GM12875 (cell line): Measurements from ENCODE around the gene PLS3.
A peak's percentile ranks its signal among the peaks of the same experiment; 100 is the strongest.

ENCODE experiments used
- H3K4me3 ChIP-seq: one replicate; pipeline ENCODE4 v1.5.1; 2011; ENCODE audit warnings: low read depth, low read length, control low read depth
- TF ChIP-seq, protein P1 (sequence below): IDR thresholded peaks from 2 replicates; pipeline ENCODE4 v1.5.1; 2011; ENCODE audit warnings: low read depth, mild to moderate bottlenecking, control low read depth, inconsistent platforms, low read length, moderate library complexity, borderline replicate concordance; ENCODE audit not compliant: insufficient read depth

The PLS3 gene, protein sequence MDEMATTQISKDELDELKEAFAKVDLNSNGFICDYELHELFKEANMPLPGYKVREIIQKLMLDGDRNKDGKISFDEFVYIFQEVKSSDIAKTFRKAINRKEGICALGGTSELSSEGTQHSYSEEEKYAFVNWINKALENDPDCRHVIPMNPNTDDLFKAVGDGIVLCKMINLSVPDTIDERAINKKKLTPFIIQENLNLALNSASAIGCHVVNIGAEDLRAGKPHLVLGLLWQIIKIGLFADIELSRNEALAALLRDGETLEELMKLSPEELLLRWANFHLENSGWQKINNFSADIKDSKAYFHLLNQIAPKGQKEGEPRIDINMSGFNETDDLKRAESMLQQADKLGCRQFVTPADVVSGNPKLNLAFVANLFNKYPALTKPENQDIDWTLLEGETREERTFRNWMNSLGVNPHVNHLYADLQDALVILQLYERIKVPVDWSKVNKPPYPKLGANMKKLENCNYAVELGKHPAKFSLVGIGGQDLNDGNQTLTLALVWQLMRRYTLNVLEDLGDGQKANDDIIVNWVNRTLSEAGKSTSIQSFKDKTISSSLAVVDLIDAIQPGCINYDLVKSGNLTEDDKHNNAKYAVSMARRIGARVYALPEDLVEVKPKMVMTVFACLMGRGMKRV

DNA sequence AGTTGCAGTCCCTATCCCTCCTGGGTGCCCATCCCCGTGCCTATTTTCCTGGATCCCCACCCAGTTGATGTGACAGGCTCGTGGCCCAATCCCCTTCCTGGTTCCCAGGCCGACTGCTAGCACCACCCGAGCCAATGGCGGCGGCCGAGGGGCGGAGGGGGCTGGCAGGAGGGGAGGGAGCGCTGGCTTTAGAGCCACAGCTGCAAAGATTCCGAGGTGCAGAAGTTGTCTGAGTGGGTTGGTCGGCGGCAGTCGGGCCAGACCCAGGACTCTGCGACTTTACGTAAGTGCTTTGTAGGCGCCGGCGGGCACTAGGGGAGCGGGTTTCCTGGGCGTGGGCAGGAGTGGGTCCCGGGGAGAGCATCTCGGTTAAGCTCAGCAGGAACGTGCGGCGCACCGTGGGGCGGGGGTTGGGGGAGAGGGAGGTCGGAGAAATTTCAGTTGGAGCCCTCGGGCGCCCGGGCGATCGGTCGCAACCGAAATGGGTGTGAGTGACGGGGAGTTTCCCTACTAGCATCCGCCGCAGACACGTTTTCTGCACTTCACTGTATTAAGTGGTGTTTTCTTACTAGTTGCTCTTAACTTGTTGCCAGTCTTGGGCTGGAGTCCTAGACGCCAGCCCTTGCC, at the start of gene PLS3:
Gene PLS3, plus strand, starts transcription at position 197 of the 627 bp plus-strand sequence. CDS start 49,077 bp downstream, outside the sequence.
- peak within 1 kb of the TSS; percentile 76 for H3K4me3 ChIP-seq
- TF ChIP-seq, protein P1, sequence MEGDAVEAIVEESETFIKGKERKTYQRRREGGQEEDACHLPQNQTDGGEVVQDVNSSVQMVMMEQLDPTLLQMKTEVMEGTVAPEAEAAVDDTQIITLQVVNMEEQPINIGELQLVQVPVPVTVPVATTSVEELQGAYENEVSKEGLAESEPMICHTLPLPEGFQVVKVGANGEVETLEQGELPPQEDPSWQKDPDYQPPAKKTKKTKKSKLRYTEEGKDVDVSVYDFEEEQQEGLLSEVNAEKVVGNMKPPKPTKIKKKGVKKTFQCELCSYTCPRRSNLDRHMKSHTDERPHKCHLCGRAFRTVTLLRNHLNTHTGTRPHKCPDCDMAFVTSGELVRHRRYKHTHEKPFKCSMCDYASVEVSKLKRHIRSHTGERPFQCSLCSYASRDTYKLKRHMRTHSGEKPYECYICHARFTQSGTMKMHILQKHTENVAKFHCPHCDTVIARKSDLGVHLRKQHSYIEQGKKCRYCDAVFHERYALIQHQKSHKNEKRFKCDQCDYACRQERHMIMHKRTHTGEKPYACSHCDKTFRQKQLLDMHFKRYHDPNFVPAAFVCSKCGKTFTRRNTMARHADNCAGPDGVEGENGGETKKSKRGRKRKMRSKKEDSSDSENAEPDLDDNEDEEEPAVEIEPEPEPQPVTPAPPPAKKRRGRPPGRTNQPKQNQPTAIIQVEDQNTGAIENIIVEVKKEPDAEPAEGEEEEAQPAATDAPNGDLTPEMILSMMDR, result no peak

DNA sequence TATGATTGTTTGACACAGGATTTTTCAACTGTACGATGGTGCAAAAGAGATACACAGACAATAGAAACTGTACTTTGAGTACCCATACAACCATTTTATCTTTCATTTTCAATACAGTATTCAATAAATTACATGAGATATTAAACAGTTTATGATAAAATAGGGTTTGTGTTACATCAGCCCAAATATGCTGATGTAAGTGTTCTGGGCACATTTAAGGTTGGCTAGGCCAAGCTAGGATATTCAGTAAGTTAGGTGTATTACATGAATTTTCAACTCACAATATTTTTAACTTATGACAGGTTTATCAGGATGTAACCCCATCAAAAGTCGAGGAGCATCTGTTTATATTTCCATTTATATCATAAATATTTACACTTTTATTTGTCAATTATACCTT, 42.9 kb upstream of the PLS3 start:
- TF ChIP-seq, protein P1, result no peak
- no peak overlapping the region for H3K4me3 ChIP-seq

DNA sequence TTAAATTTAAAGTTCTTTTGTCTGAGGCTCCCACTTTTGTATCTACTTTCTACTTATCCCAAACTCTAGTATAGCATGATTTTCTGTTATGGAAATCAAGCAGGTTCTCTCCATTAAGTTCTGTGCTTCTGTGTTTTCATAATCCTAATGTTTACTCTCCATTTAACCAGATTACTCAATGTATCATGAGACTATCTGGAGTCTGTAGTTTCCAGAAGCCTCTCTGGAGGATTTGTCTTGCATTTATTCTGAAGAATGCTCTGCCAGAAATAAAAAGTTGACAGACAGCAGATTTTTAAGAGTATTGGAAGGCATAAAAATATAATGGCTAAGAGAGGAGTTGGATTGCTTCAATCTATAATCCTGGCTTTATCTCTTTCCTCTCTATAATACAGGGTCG, 39.2 kb upstream of the PLS3 start:
- no peak overlapping the region for H3K4me3 ChIP-seq
- TF ChIP-seq, protein P1, result no peak

DNA sequence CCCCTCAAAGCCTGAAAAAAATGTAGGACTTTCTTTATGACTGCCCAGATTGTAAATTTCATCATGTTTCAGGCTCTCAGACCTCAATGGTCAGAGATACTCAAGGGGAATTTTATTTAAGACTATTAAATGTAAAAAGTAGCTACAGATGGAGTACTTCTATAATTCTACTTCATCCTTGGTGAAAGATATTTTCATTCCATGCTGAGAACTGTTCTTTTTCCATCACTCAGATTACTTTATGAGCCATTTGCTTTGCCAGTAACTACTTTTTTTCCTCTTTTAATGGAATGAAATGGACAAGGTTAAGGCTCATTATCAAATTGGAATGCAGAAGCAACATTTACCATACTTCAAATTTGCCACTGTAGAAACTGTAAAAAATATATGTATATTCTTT, 38.0 kb upstream of the PLS3 start:
- TF ChIP-seq, protein P1, result no peak
- no peak overlapping the region for H3K4me3 ChIP-seq

DNA sequence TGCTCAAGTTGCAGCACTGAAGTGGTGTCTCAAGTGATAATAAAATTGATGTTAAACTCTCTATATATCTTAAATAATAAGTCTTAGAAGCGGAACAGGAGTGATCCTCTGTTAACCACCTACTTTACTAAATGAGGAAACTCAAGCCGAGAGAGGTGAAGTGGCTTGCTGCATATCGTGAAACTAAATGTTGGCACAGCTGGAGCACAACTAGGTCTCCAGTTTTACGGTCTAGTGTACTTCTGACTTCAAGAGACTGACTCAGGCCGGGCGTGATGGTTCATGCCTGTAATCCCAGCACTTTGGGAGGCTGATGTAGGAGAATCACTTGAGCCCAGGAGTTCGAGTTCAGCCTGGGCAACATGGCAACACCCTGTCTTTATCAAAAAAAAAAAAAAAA, 35.5 kb upstream of the PLS3 start:
- H3K4me3 ChIP-seq, result no peak overlapping the region
- TF ChIP-seq, protein P1, result no peak

DNA sequence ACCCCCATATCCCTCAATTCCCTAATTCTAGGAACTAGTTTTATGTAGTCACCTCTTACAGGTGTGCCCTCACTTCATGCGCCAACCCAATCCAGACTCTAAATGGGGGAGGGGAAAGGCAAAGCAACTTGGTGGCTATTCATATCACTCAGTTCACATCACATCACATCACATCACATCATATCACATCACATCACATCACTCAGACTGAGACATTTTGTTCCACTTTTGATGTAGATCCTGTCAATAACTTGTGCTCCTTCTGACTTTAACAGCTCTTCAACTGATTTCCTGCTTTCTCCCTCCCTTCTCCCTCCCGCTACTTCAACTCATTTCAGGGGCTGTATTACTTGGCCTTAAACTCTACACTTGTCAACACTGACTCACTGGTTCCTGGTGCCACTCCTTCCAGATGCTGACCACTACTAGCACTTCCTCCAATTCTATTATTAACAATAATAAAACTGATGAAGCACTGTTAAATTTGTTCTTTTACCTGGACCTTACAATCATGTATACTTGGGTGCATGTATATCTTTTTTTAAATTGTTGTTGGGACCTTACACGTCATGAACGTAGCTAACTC, 29.1 kb upstream of the PLS3 start:
- TF ChIP-seq, protein P1, result no peak
- H3K4me3 ChIP-seq, result no peak overlapping the region
